Osteocyte (in vitro differentiated cells): ENCODE data around the gene TIAM2. TPM values are rescaled to one million over a fixed set of nuclear protein-coding genes. Genes with fewer than 3 reads are reported as not detected.

ENCODE experiments used
- DNase-seq: peaks from one replicate; pipeline ENCODE4 v3.0.0; 2021; ENCODE audit warnings: mixed read lengths; ENCODE audit not compliant: unreplicated experiment; ENCODE audit errors: extremely low spot score
- H3K27ac Mint-ChIP-seq: one replicate; pipeline ENCODE4 v1.8.0; 2021; ENCODE audit warnings: mild to moderate bottlenecking, mixed read lengths; ENCODE audit not compliant: unreplicated experiment
- H3K27me3 Mint-ChIP-seq: one replicate; pipeline ENCODE4 v1.8.0; 2021; ENCODE audit warnings: mixed read lengths; ENCODE audit not compliant: unreplicated experiment
- H3K36me3 Mint-ChIP-seq: one replicate; pipeline ENCODE4 v1.8.0; 2021; ENCODE audit warnings: mixed read lengths; ENCODE audit not compliant: unreplicated experiment
- H3K4me1 Mint-ChIP-seq: one replicate; pipeline ENCODE4 v1.8.0; 2021; ENCODE audit warnings: mixed read lengths; ENCODE audit not compliant: unreplicated experiment
- H3K4me3 Mint-ChIP-seq: one replicate; pipeline ENCODE4 v1.8.0; 2021; ENCODE audit warnings: mild to moderate bottlenecking, moderate library complexity, mixed read lengths; ENCODE audit not compliant: unreplicated experiment
- H3K9me3 Mint-ChIP-seq: one replicate; pipeline ENCODE4 v1.8.0; 2021; ENCODE audit warnings: mixed read lengths; ENCODE audit not compliant: unreplicated experiment
- total RNA-seq: library from RNA; stranded (reverse); gene quantifications from 2 replicates; pipeline ENCODE4 v1.2.1, GENCODE V29; 2021
- TF ChIP-seq, protein P1 (sequence below): fragments of 200-600 bp; sonication (generic); IDR thresholded peaks from 2 replicates; pipeline ENCODE4 v1.5.0; 2021; ENCODE audit warnings: antibody characterized with exemption, mild to moderate bottlenecking, moderate library complexity

TIAM2 gene
- total RNA-seq, 1 donor from 2014 or later: 11.2 TPM

DNA sequence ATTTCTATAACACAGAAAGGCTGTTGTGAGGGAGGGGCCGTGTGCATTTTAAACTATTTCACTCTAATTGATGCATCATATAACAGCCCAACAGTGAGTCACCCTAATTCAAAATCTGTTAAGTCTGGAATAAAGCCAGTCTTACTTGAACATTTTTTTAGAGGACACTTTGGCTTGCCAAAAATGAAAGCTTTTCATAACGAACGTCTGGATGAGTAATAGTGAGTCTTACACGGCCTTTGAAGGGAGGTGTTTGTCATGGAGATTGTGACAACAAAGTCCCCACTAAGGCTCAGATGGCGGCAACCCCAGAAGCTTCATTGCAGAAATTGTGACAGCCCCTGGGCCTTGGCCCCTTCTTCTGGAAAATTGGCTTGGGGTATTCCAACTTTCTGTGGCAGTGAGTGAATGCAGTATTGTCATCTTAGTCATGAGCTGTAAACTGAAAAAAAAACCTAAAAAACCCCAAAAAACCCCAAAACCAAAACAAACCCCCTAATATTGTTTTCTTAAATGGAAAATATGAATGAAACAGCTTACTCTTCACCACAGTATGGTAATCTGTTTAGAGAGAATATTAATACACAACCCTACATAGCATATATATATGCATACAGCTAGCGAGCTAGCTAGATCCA is 176.1 kb downstream of the TIAM2 start:
- no peaks in the 10 kb centered on the region for H3K36me3 Mint-ChIP-seq
- no peak for DNase-seq
- H3K9me3 Mint-ChIP-seq: no peaks in the 10 kb centered on the region
- TF ChIP-seq, protein P1, sequence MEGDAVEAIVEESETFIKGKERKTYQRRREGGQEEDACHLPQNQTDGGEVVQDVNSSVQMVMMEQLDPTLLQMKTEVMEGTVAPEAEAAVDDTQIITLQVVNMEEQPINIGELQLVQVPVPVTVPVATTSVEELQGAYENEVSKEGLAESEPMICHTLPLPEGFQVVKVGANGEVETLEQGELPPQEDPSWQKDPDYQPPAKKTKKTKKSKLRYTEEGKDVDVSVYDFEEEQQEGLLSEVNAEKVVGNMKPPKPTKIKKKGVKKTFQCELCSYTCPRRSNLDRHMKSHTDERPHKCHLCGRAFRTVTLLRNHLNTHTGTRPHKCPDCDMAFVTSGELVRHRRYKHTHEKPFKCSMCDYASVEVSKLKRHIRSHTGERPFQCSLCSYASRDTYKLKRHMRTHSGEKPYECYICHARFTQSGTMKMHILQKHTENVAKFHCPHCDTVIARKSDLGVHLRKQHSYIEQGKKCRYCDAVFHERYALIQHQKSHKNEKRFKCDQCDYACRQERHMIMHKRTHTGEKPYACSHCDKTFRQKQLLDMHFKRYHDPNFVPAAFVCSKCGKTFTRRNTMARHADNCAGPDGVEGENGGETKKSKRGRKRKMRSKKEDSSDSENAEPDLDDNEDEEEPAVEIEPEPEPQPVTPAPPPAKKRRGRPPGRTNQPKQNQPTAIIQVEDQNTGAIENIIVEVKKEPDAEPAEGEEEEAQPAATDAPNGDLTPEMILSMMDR: no peak
- H3K27me3 Mint-ChIP-seq: no peaks in the 10 kb centered on the region
- peak overlapping the region; percentile 91 for H3K27ac Mint-ChIP-seq
- peak overlapping the region; percentile 46 for H3K4me3 Mint-ChIP-seq
- peaks cover 40% of the 10 kb centered on the region for H3K4me1 Mint-ChIP-seq

DNA sequence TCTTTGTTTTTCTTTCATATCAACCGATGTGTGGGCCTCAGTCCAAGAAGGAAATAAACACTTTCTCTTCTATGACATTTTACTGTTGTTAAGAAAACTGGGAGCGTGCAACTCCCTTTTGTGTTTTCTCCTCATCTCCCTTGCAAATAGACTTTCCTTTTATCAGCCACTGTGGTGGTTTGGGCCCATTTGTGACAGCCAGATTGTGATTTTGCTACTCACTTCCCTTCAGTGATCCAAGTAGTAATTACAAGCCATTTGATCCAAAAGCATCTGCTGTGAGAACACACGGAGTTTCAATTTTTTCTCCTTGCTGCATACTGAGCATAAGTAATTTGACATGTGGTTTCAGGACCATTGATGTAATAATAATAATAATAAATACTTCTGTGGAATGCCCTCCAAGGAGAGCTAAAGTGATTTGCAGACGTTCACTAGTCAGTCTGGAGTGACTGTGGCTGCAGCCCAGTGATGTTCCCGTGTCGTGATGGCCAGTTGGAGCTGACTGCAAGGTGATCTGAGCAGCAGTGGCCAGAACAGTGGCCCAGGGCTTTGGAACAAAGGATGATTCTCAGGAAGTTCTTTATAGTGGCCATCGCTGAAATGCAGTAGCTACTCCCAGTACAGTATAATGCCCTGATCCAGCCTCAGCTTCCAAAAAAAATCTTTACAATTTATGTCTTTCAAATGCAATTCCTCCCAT is 176.8 kb downstream of the TIAM2 start:
- no peak for DNase-seq
- TF ChIP-seq, protein P1: no peak
- H3K36me3 Mint-ChIP-seq: no peaks in the 10 kb centered on the region
- peak overlapping the region; percentile 91 for H3K27ac Mint-ChIP-seq
- no peaks in the 10 kb centered on the region for H3K9me3 Mint-ChIP-seq
- H3K4me3 Mint-ChIP-seq: peak overlapping the region; percentile 46
- H3K27me3 Mint-ChIP-seq: no peaks in the 10 kb centered on the region
- H3K4me1 Mint-ChIP-seq: peaks cover 40% of the 10 kb centered on the region

DNA sequence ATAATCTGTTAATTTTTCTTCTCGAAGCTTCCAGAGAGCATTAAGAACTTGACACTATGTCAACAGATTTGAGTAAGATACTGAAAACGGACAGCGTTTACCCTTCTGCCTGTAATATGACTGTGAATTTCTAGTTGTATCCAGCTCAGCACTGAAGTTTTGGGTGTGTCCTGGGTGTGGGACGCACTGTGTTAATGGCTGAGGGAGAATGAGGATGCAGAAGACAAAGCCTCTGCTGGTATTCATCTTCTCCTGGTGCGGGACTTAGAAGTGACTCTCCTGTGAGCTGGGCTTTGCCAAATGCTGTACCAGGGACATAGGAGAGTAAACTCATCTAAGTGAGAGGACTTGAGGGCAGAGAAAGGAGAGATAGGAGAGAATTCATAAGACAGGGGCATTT is 178.4 kb downstream of the TIAM2 start:
- H3K4me3 Mint-ChIP-seq: no peak overlapping the region
- H3K27me3 Mint-ChIP-seq: no peaks in the 10 kb centered on the region
- TF ChIP-seq, protein P1: no peak
- no peaks in the 10 kb centered on the region for H3K36me3 Mint-ChIP-seq
- H3K27ac Mint-ChIP-seq: no peak overlapping the region
- peaks cover 40% of the 10 kb centered on the region for H3K4me1 Mint-ChIP-seq
- H3K9me3 Mint-ChIP-seq: no peaks in the 10 kb centered on the region
- no peak for DNase-seq

DNA sequence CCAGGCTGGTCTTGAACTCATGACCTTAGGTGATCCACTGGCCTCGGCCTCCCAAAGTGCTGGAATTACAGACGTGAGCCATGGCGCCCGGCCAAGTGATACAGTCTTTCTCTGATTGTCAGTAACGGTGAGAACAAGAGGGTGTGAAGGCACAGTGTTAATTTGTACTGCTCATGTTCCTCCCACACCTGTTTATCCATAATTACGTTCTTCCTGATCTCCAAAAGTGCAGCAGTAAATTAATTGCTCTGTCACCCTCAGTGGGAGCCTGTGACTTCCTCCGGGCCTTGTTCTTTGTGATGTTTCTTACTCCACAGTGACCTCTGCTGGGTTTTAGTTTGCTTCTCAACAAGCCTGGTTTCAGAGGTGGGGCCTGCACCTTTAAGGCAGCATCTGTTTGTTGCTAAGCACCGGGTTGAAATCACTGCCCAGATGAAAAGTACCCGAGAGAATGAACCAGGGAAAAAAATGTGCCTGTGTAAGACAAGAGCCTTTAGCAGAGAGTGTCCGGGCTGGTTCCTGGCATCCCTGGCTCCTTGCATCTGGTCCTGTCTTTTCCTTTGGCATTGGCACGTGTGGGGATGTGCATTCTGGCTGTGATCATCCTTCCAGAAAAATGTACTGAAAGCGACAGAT is 179.6 kb downstream of the TIAM2 start:
- peaks cover 40% of the 10 kb centered on the region for H3K4me1 Mint-ChIP-seq
- no peaks in the 10 kb centered on the region for H3K27me3 Mint-ChIP-seq
- TF ChIP-seq, protein P1: peak; percentile 86
- H3K27ac Mint-ChIP-seq: peak overlapping the region; percentile 52
- no peak for DNase-seq
- H3K36me3 Mint-ChIP-seq: no peaks in the 10 kb centered on the region
- H3K4me3 Mint-ChIP-seq: no peak overlapping the region
- no peaks in the 10 kb centered on the region for H3K9me3 Mint-ChIP-seq

DNA sequence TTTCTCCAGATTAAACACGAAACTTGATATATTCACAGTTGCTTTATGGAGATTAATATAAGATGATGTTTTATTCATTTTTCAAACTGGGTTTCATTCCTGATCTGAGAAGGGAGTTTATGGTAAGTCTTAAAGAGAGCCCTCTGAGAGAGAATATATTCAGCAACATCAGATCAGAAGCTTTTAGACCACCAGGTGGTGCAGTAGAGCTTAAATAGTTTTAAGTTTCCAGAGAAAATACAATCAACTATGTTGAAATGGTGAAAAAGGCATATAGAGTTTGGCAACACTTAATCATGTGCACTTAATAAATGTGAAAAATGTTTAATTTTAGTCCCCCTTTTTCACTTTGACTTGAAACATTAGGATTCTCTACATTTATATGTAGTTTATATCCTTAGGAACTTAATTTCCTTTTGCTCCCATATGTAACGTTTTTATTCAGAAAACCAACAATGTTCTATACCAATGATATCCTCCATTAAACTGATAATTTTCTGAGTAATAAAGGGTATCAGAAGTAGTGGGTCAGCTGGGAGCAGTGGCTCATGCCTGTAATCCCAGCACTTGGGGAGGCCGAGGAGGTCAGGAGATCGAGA is 182.3 kb downstream of the TIAM2 start:
- Mint-ChIP-seq H3K9me3 (no peaks in the 10 kb centered on the region), H3K4me3 (no peak overlapping the region), H3K36me3 (no peaks in the 10 kb centered on the region), H3K4me1 (peaks cover 20% of the 10 kb centered on the region), H3K27me3 (no peaks in the 10 kb centered on the region), H3K27ac (no peak overlapping the region)
- DNase-seq: no peak
- TF ChIP-seq, protein P1: peak; percentile 78
